ENCODE data around the gene BCL11B. TPM values are rescaled to one million over a fixed set of nuclear protein-coding genes. Genes with fewer than 3 reads are reported as not detected.

BCL11B gene
- total and polyA plus RNA-seq, 12 donors, result 0.03 to 1.9 (median 0.11) TPM; not detected in 2

GRCh38 chr14:99137001-99137700, 134.8 kb downstream of the BCL11B start:
- WGBS, 2 donors, result 73 to 77% methylated on average over 11 of the region's 11 CpGs
- ATAC-seq, result no peak

GRCh38 chr14:99136401-99136800, 135.6 kb downstream of the BCL11B start:
- intact Hi-C loops (cut with DNase I), result no loop called here

More at GRCh38 chr14:99137001-99137700, 134.8 kb downstream of the BCL11B start:
- Histone ChIP-seq H3K27me3 (peaks cover 0 to 28% (median 4%) of the 10 kb centered on the region in 7 donors), H3K4me3 (no peak overlapping the region), H3K27ac (no peak overlapping the region), H3K4me1 (no peaks in the 10 kb centered on the region), H3K9me3 (no peaks in the 10 kb centered on the region), H3K36me3 (no peaks in the 10 kb centered on the region)
- intact Hi-C loops (cut with DNase I), result no loop called here
- no peak for DNase-seq
- TF ChIP-seq, protein P1, sequence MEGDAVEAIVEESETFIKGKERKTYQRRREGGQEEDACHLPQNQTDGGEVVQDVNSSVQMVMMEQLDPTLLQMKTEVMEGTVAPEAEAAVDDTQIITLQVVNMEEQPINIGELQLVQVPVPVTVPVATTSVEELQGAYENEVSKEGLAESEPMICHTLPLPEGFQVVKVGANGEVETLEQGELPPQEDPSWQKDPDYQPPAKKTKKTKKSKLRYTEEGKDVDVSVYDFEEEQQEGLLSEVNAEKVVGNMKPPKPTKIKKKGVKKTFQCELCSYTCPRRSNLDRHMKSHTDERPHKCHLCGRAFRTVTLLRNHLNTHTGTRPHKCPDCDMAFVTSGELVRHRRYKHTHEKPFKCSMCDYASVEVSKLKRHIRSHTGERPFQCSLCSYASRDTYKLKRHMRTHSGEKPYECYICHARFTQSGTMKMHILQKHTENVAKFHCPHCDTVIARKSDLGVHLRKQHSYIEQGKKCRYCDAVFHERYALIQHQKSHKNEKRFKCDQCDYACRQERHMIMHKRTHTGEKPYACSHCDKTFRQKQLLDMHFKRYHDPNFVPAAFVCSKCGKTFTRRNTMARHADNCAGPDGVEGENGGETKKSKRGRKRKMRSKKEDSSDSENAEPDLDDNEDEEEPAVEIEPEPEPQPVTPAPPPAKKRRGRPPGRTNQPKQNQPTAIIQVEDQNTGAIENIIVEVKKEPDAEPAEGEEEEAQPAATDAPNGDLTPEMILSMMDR (IDR thresholded peaks at IDR 0.05), result no peak

GRCh38 chr14:99136047-99136400, 136.0 kb downstream of the BCL11B start:
- no peak overlapping the region for H3K4me3 ChIP-seq
- peaks cover 0 to 31% (median 12%) of the 10 kb centered on the region in 7 donors for H3K27me3 ChIP-seq
- H3K4me1 ChIP-seq, result no peaks in the 10 kb centered on the region
- TF ChIP-seq, protein P1 (IDR thresholded peaks at IDR 0.05), result no peak
- 93 to 94% methylated on average over 5 of the region's 5 CpGs for WGBS, 2 donors
- intact Hi-C loops (cut with DNase I), result no loop called here
- DNase-seq (no peak), ATAC-seq (no peak)
- H3K36me3 ChIP-seq, result no peaks in the 10 kb centered on the region
- no peak overlapping the region for H3K27ac ChIP-seq
- H3K9me3 ChIP-seq, result no peaks in the 10 kb centered on the region

More at GRCh38 chr14:99136401-99136800, 135.6 kb downstream of the BCL11B start:
- Histone ChIP-seq H3K36me3 (no peaks in the 10 kb centered on the region), H3K4me1 (no peaks in the 10 kb centered on the region), H3K9me3 (no peaks in the 10 kb centered on the region), H3K27me3 (peaks cover 0 to 31% (median 10%) of the 10 kb centered on the region in 7 donors), H3K27ac (no peak overlapping the region), H3K4me3 (no peak overlapping the region)
- WGBS, 2 donors, result 88 to 93% methylated on average over 7 of the region's 7 CpGs
- TF ChIP-seq, protein P1 (IDR thresholded peaks at IDR 0.05), result no peak
- DNase-seq, result no peak
- no peak for ATAC-seq

- no peak for ATAC-seq
- TF ChIP-seq, protein P1 (IDR thresholded peaks at IDR 0.05), result no peak
- no peak overlapping the region for H3K27ac ChIP-seq
- H3K36me3 ChIP-seq, result no peaks in the 10 kb centered on the region
- H3K27me3 ChIP-seq, result peaks cover 0 to 28% (median 19%) of the 10 kb centered on the region in 7 donors
- no peaks in the 10 kb centered on the region for H3K9me3 ChIP-seq
- H3K4me1 ChIP-seq, result no peaks in the 10 kb centered on the region
- 93 to 94% methylated on average over 8 of the region's 8 CpGs for WGBS, 2 donors
- DNase-seq, result no peak
- intact Hi-C loops (cut with DNase I), result no loop called here
- H3K4me3 ChIP-seq, result no peak overlapping the region
These were observed 137.4 kb downstream of the BCL11B start for GRCh38 chr14:99134516-99135046.

Data from heart right ventricle (tissue), 16 donors.